Neural crest cell (in vitro differentiated cells): ENCODE data around the gene LMNA. TPM values are rescaled to one million over a fixed set of nuclear protein-coding genes. Genes with fewer than 3 reads are reported as not detected.
"Not testable (repeated sequence)": the region's sequence is repeated elsewhere in the genome, so short reads cannot be mapped to it uniquely, and the experiment has no call there.

Experiments
- DNase-seq: peaks from one replicate; pipeline ENCODE4 v3.0.0; 2021; ENCODE audit warnings: low read depth, mixed read lengths, low spot score
- H3K27ac Mint-ChIP-seq: one replicate; pipeline ENCODE4 v1.8.0; 2021; ENCODE audit warnings: mild to moderate bottlenecking, mixed read lengths; ENCODE audit not compliant: unreplicated experiment
- H3K27me3 Mint-ChIP-seq: 2 replicates; pipeline ENCODE4 v1.8.0; 2021; ENCODE audit warnings: low read depth, mild to moderate bottlenecking, mixed read lengths
- H3K36me3 Mint-ChIP-seq: 2 replicates; pipeline ENCODE4 v1.8.0; 2021; ENCODE audit warnings: low read depth, mild to moderate bottlenecking, mixed read lengths
- H3K4me1 Mint-ChIP-seq: 2 replicates; pipeline ENCODE4 v1.8.0; 2021; ENCODE audit warnings: mixed read lengths
- H3K4me3 Mint-ChIP-seq: one replicate; pipeline ENCODE4 v1.8.0; 2021; ENCODE audit warnings: mild to moderate bottlenecking, mixed read lengths
- H3K9me3 Mint-ChIP-seq: 2 replicates; pipeline ENCODE4 v1.8.0; 2021; ENCODE audit warnings: mixed read lengths
- CTCF ChIP-seq: fragments of 200-600 bp; sonication (generic); conservative IDR thresholded peaks from 2 replicates; pipeline ENCODE4 v1.5.0; 2021; ENCODE audit warnings: antibody characterized with exemption, mild to moderate bottlenecking
- total RNA-seq: library from RNA; stranded (reverse); gene quantifications from 2 replicates; pipeline ENCODE4 v1.2.1, GENCODE V29; 2021

LMNA gene
- total RNA-seq, 1 donor from 2014 or later = 51.0 TPM

GRCh38 chr1:156117414-156118176, 3.1 kb downstream of the LMNA start:
- H3K4me1 Mint-ChIP-seq = peaks cover 48% of the 10 kb centered on the region

DNA sequence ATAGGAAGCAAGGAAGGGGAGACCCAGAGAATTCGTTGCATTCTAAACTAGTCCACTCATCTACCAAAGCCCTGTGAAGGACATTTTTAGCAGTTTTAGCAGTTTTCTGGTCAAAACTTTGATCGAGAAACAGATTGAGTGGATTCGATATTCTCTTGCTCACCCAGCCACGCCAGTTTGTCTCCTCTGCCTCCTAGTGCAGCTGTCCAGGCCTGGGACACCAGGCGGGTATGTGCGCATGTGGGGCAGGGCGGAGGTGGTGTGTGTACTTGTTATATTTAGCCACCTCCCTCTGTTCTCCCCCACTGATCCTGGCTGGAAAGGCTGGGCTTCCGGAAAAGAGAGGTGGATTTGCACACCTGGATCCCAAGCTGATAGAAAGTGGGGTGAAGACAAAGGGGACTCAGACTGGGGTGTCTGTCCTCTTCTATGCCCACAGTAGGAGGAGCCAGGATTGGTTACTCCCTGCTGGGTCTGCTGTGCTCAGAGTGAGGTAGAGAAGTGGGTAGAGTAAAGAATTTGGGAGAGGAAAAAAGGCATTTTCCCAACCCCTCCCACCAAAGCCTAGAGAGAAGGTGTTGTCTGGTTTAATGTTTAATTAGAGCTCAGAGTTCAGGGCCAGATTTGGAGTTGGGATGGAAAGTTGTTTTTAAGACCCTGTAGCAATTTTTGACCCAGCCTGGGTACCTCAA, 3.8 kb downstream of the LMNA start:
- Mint-ChIP-seq H3K4me1 (peaks cover 48% of the 10 kb centered on the region), H3K9me3 (no peaks in the 10 kb centered on the region)

More at GRCh38 chr1:156117414-156118176, 3.1 kb downstream of the LMNA start:
- no peak for TF ChIP-seq CTCF
- Mint-ChIP-seq H3K27ac (no peak overlapping the region), H3K4me3 (no peak overlapping the region), H3K9me3 (no peaks in the 10 kb centered on the region), H3K27me3 (peaks cover 17% of the 10 kb centered on the region), H3K36me3 (no peaks in the 10 kb centered on the region)
- no peak for DNase-seq

GRCh38 chr1:156119503-156120209, 5.1 kb downstream of the LMNA start:
- Mint-ChIP-seq H3K4me1 (peaks cover 46% of the 10 kb centered on the region), H3K9me3 (no peaks in the 10 kb centered on the region), H3K36me3 (no peaks in the 10 kb centered on the region), H3K27ac (no peak overlapping the region), H3K27me3 (peaks cover 10% of the 10 kb centered on the region), H3K4me3 (no peak overlapping the region)
- no peak for TF ChIP-seq CTCF
- no peak for DNase-seq

More for the DNA sequence above, 3.8 kb downstream of the LMNA start:
- Mint-ChIP-seq H3K27me3 (peaks cover 17% of the 10 kb centered on the region), H3K27ac (no peak overlapping the region), H3K4me3 (no peak overlapping the region), H3K36me3 (no peaks in the 10 kb centered on the region)
- DNase-seq = no peak
- no peak for TF ChIP-seq CTCF

- Mint-ChIP-seq H3K4me3 (peak overlapping the region; percentile 39), H3K27me3 (peaks cover 5% of the 10 kb centered on the region), H3K36me3 (no peaks in the 10 kb centered on the region), H3K27ac (peak overlapping the region; percentile 73), H3K4me1 (peaks cover 45% of the 10 kb centered on the region), H3K9me3 (no peaks in the 10 kb centered on the region)
- no peak for DNase-seq
- TF ChIP-seq CTCF = no peak
Measured at GRCh38 chr1:156120318-156120717, 5.8 kb downstream of the LMNA start.

- not testable (repeated sequence) for H3K4me3 Mint-ChIP-seq, H3K9me3 Mint-ChIP-seq, H3K36me3 Mint-ChIP-seq, DNase-seq, H3K27me3 Mint-ChIP-seq, H3K27ac Mint-ChIP-seq
- H3K4me1 Mint-ChIP-seq = peaks cover 41% of the 10 kb centered on the region
Measured at GRCh38 chr1:156121005-156121404, 6.5 kb downstream of the LMNA start.
